HEK293 (cell line): ENCODE results near the gene ZNF831.

ENCODE experiments used
- CTCF ChIA-PET: fragments of 350-600 bp; formaldehyde crosslinking; extraction: SDS; loops from one replicate; lab custom pipeline; 2021; ENCODE audit warnings: antibody characterized with exemption; lab: Yijun Ruan, JAX
- POLR2A ChIA-PET: fragments of 300-600 bp; formaldehyde crosslinking; extraction: SDS; loops from one replicate; lab custom pipeline; 2020; ENCODE audit warnings: antibody characterized with exemption, inconsistent platforms; lab: Yijun Ruan, JAX
- H3K27ac ChIP-seq: fragments of 200-500 bp; sonication (Bioruptor generic); 2 replicates; pipeline ENCODE4 v1.5.1; 2014; ENCODE audit warnings: low read depth, low read length, control low read depth, inconsistent platforms; ENCODE audit errors: extremely low read depth
- H3K36me3 ChIP-seq, 2 experiments: fragments of 200-500 bp in 1 of 2; sonication (Bioruptor generic) in 1 of 2; 1 replicate in 1 of 2; 2 replicates in 1 of 2; pipeline ENCODE4 v1.5.1; 2014 to 2017; ENCODE audit warnings: inconsistent platforms in 2 of 2, low read length in 2 of 2; ENCODE audit not compliant: control insufficient read depth in 2 of 2, insufficient read depth in 1 of 2
- H3K4me1 ChIP-seq: fragments of 200-500 bp; sonication (Bioruptor generic); 2 replicates; pipeline ENCODE4 v1.5.1; 2014; ENCODE audit warnings: mild to moderate bottlenecking, low read length, inconsistent platforms; ENCODE audit not compliant: control insufficient read depth, insufficient read depth
- H3K4me3 ChIP-seq: 2 replicates; pipeline ENCODE4 v1.5.1; 2011; ENCODE audit warnings: low read depth, mild to moderate bottlenecking, control low read depth, low read length, moderate library complexity
- H3K9me3 ChIP-seq: fragments of 200-500 bp; sonication (Bioruptor generic); 2 replicates; pipeline ENCODE4 v1.5.1; 2014; ENCODE audit warnings: low read depth, low read length, inconsistent platforms; ENCODE audit not compliant: control insufficient read depth, insufficient read depth
- GLI4 ChIP-seq: fragments of 450-650 bp; formaldehyde crosslinking; IDR thresholded peaks from 2 replicates; pipeline ENCODE4 v1.5.1; 2016; ENCODE audit warnings: missing biosample characterization, missing genetic modification characterization
- GLIS1 ChIP-seq: fragments of 450-650 bp; formaldehyde crosslinking; IDR thresholded peaks from 2 replicates; pipeline ENCODE4 v1.5.1; 2016; ENCODE audit warnings: missing biosample characterization, missing genetic modification characterization
- GLIS2 ChIP-seq: fragments of 450-650 bp; formaldehyde crosslinking; IDR thresholded peaks from 2 replicates; pipeline ENCODE4 v1.5.1; 2016; ENCODE audit warnings: missing biosample characterization, missing genetic modification characterization
- IKZF3 ChIP-seq: fragments of 450-650 bp; IDR thresholded peaks from 2 replicates; pipeline ENCODE4 v1.5.0; 2018; ENCODE audit warnings: missing biosample characterization, mild to moderate bottlenecking, missing genetic modification characterization, moderate library complexity
- KLF8 ChIP-seq: fragments of 450-650 bp; formaldehyde crosslinking; IDR thresholded peaks from 2 replicates; pipeline ENCODE4 v1.5.1; 2016; ENCODE audit warnings: missing biosample characterization, missing genetic modification characterization
- PRDM1 ChIP-seq: fragments of 450-650 bp; formaldehyde crosslinking; IDR thresholded peaks from 2 replicates; pipeline ENCODE4; 2016; ENCODE audit warnings: missing biosample characterization, missing genetic modification characterization
- YY1 ChIP-seq: fragments of 450-650 bp; formaldehyde crosslinking; IDR thresholded peaks from 2 replicates; pipeline ENCODE4 v1.5.1; 2018; ENCODE audit warnings: missing biosample characterization, missing genetic modification characterization
- ZBTB17 ChIP-seq: fragments of 450-650 bp; formaldehyde crosslinking; IDR thresholded peaks from 2 replicates; pipeline ENCODE4 v1.5.1; 2016; ENCODE audit warnings: missing biosample characterization, missing genetic modification characterization
- ZBTB20 ChIP-seq: fragments of 450-650 bp; formaldehyde crosslinking; IDR thresholded peaks from 2 replicates; pipeline ENCODE4 v1.5.1; 2016; ENCODE audit warnings: missing biosample characterization, missing genetic modification characterization
- ZEB2 ChIP-seq: fragments of 450-650 bp; formaldehyde crosslinking; IDR thresholded peaks from 2 replicates; pipeline ENCODE4 v1.5.1; 2016; ENCODE audit warnings: missing biosample characterization, missing genetic modification characterization
- ZFP37 ChIP-seq: fragments of 450-650 bp; formaldehyde crosslinking; IDR thresholded peaks from 2 replicates; pipeline ENCODE4 v1.5.1; 2016; ENCODE audit warnings: missing biosample characterization, missing genetic modification characterization
- ZIC2 ChIP-seq: fragments of 450-650 bp; formaldehyde crosslinking; IDR thresholded peaks from 2 replicates; pipeline ENCODE4 v1.5.1; 2016; ENCODE audit warnings: missing biosample characterization, missing genetic modification characterization
- ZNF214 ChIP-seq: fragments of 450-650 bp; formaldehyde crosslinking; IDR thresholded peaks from 2 replicates; pipeline ENCODE4 v1.5.1; 2017; ENCODE audit warnings: missing biosample characterization, mild to moderate bottlenecking, missing genetic modification characterization, borderline replicate concordance
- ZNF324 ChIP-seq: fragments of 450-650 bp; formaldehyde crosslinking; IDR thresholded peaks from 2 replicates; pipeline ENCODE4 v1.5.1; 2016; ENCODE audit warnings: missing biosample characterization, missing genetic modification characterization
- ZNF48 ChIP-seq: fragments of 450-650 bp; formaldehyde crosslinking; IDR thresholded peaks from 2 replicates; pipeline ENCODE4 v1.5.1; 2016; ENCODE audit warnings: missing biosample characterization, missing genetic modification characterization
- ZNF558 ChIP-seq: fragments of 450-650 bp; formaldehyde crosslinking; IDR thresholded peaks from 2 replicates; pipeline ENCODE4 v1.5.1; 2016; ENCODE audit warnings: missing biosample characterization, missing genetic modification characterization
- ZNF654 ChIP-seq: fragments of 450-650 bp; formaldehyde crosslinking; IDR thresholded peaks from 2 replicates; pipeline ENCODE4 v1.5.1; 2016; ENCODE audit warnings: low read depth, missing biosample characterization, missing genetic modification characterization
- ZNF660 ChIP-seq: fragments of 450-650 bp; IDR thresholded peaks from 2 replicates; pipeline ENCODE4 v1.5.1; 2018; ENCODE audit warnings: missing biosample characterization, mild to moderate bottlenecking, missing genetic modification characterization
- ZNF76 ChIP-seq: fragments of 450-650 bp; formaldehyde crosslinking; IDR thresholded peaks from 2 replicates; pipeline ENCODE4; 2016; ENCODE audit warnings: low read depth, missing biosample characterization, missing genetic modification characterization, borderline replicate concordance
- ZNF768 ChIP-seq: fragments of 450-650 bp; formaldehyde crosslinking; IDR thresholded peaks from 2 replicates; pipeline ENCODE4 v1.5.1; 2018; ENCODE audit warnings: missing biosample characterization, mild to moderate bottlenecking, missing genetic modification characterization
- ZXDB ChIP-seq: fragments of 450-650 bp; formaldehyde crosslinking; IDR thresholded peaks from 2 replicates; pipeline ENCODE4 v1.5.1; 2016; ENCODE audit warnings: missing biosample characterization, missing genetic modification characterization
- TF ChIP-seq, protein P1 (sequence below): fragments of 450-650 bp; formaldehyde crosslinking; IDR thresholded peaks from 2 replicates; pipeline ENCODE4 v1.5.1; 2017; ENCODE audit warnings: missing biosample characterization, missing genetic modification characterization
- TF ChIP-seq, protein P2 (sequence below): fragments of 450-650 bp; formaldehyde crosslinking; IDR thresholded peaks from 2 replicates; pipeline ENCODE4 v1.5.1; 2017; ENCODE audit warnings: missing biosample characterization, missing genetic modification characterization
- TF ChIP-seq, protein P3 (sequence below): fragments of 450-650 bp; formaldehyde crosslinking; IDR thresholded peaks from 2 replicates; pipeline ENCODE4 v1.5.1; 2017; ENCODE audit warnings: missing biosample characterization, missing genetic modification characterization
- TF ChIP-seq, protein P4 (sequence below): fragments of 450-650 bp; formaldehyde crosslinking; conservative IDR thresholded peaks from 2 replicates; pipeline ENCODE4 v1.5.1; 2016; ENCODE audit warnings: low read depth, missing biosample characterization, missing genetic modification characterization
- TF ChIP-seq, protein P5 (sequence below): fragments of 450-650 bp; formaldehyde crosslinking; IDR thresholded peaks from 2 replicates; pipeline ENCODE4 v1.5.1; 2017; ENCODE audit warnings: missing biosample characterization, missing genetic modification characterization

ZNF831 gene

DNA sequence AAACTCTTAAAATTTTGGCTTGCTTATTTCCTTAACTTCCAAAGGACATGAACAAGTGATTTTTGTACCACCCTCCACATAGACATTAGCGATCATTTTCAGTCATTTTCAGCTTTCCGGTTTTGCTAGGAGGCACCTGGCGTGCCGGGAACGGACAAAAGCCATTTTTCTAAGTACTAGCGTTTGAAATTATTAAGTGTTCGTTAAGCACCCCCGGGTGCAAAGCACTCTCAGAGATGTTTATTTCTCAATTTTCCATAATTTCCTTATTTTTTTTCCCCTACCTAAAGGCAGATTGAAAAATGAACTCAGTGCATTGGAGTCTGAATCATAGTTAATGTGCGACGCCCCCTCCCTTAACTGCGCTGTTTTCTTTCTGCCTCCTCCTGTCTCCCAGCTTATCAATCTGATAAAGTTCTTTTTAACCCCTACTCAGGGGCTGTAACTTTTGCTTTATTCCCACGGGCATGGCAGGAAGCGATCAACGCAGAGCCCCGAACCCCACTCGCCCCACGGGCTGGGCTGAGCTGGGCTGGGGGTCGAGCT lies 58.2 kb downstream of the ZNF831 start (continued):
- TF ChIP-seq, protein P1, sequence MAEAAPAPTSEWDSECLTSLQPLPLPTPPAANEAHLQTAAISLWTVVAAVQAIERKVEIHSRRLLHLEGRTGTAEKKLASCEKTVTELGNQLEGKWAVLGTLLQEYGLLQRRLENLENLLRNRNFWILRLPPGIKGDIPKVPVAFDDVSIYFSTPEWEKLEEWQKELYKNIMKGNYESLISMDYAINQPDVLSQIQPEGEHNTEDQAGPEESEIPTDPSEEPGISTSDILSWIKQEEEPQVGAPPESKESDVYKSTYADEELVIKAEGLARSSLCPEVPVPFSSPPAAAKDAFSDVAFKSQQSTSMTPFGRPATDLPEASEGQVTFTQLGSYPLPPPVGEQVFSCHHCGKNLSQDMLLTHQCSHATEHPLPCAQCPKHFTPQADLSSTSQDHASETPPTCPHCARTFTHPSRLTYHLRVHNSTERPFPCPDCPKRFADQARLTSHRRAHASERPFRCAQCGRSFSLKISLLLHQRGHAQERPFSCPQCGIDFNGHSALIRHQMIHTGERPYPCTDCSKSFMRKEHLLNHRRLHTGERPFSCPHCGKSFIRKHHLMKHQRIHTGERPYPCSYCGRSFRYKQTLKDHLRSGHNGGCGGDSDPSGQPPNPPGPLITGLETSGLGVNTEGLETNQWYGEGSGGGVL (tag by site-specific recombination), result no peak
- TF ChIP-seq ZBTB17 (tag by site-specific recombination), result no peak
- TF ChIP-seq ZNF48, result no peak

DNA sequence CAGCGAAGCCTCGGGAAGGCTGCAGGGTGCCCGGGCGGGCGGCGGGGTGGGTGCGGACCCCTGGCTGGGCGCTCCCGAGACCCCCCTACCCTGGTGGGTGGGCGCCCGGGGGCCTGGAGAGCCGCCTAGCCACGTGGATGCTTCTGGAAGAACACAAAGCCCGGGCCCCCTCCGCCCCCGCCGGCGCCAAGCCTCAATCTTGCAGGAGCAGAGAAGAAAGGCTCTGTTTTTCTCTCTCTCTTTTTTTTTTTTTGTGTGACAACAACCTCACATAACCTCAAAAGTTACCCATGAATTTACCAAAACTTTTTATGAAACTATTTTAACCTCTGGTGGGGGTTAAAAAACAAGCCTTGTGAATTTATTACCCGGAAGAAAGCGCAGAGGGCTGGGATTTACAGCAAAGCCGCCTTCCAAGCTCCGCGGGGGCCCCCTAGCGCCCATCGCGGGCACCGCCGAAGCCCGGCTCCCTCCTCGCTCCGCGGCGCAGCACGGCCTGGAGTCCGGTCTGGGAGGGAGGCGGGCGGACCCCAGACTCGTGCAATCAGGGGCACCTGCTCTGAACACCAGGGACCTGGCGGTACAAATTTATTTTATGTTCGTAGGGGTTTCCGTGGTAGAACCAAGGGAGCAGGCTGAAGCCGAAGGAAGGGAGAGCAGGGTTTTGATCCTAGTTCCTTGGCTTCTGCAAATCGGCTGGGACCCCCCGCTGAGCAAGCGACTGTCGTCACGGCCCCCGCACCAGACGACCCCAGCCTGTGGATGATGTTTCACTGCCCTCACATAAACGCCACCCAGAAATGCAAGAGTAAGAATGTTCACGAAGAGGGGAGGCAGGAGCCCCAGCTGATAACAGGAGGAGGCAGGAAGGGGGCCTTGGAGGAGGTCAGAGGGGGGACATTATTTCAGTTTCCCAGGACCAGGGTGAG lies 58.9 kb downstream of the ZNF831 start:
- Histone ChIP-seq H3K4me1 (no peaks in the 10 kb centered on the region), H3K36me3 (no peaks in the 10 kb centered on the region), H3K4me3 (peak overlapping the region; percentile 35), H3K27ac (peak overlapping the region; percentile 24; the same call in 1 of the 2 replicates), H3K9me3 (no peaks in the 10 kb centered on the region)
- ChIA-PET POLR2A (interaction anchor here (0.7 to 0.9 kb wide), 2 partner anchors 180 to 331 kb away, joined by 3 read pairs; partner anchors contain the start of gene PRELID3B), CTCF (interaction anchor here (0.6 to 3.0 kb wide), 25 partner anchors 8 to 954 kb away, joined by 3 to 16 read pairs (median 3); partner anchors contain the start of gene TUBB1)
- TF ChIP-seq GLI4 (tag by site-specific recombination) (no peak), ZBTB20 (tag by site-specific recombination) (peak; percentile 44; the same call in 1 of the 2 replicates), ZFP37 (tag by site-specific recombination) (no peak), ZNF558 (tag by site-specific recombination) (no peak), GLIS1 (tag by site-specific recombination) (peak; percentile 63), GLIS2 (tag by site-specific recombination) (peak; percentile 71), YY1 (tag by site-specific recombination) (no peak), ZNF660 (tag by site-specific recombination) (no peak), IKZF3 (tag by site-specific recombination) (no peak), ZNF324 (tag by site-specific recombination) (no peak), ZIC2 (peak; percentile 14; the same call in 1 of the 2 replicates), KLF8 (tag by site-specific recombination) (no peak), ZNF654 (peak; percentile 65), ZNF768 (tag by site-specific recombination) (no peak), ZNF214 (tag by site-specific recombination) (no peak), ZXDB (0 out of 2 replicates have a peak, but pooled peaks have one; percentile 18), ZEB2 (tag by site-specific recombination) (0 out of 2 replicates have a peak, but pooled peaks have one; percentile 28), ZNF76 (tag by site-specific recombination) (no peak), PRDM1 (tag by site-specific recombination) (no peak)
- TF ChIP-seq, protein P2, sequence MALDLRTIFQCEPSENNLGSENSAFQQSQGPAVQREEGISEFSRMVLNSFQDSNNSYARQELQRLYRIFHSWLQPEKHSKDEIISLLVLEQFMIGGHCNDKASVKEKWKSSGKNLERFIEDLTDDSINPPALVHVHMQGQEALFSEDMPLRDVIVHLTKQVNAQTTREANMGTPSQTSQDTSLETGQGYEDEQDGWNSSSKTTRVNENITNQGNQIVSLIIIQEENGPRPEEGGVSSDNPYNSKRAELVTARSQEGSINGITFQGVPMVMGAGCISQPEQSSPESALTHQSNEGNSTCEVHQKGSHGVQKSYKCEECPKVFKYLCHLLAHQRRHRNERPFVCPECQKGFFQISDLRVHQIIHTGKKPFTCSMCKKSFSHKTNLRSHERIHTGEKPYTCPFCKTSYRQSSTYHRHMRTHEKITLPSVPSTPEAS (tag by site-specific recombination), result no peak
- TF ChIP-seq, protein P3, sequence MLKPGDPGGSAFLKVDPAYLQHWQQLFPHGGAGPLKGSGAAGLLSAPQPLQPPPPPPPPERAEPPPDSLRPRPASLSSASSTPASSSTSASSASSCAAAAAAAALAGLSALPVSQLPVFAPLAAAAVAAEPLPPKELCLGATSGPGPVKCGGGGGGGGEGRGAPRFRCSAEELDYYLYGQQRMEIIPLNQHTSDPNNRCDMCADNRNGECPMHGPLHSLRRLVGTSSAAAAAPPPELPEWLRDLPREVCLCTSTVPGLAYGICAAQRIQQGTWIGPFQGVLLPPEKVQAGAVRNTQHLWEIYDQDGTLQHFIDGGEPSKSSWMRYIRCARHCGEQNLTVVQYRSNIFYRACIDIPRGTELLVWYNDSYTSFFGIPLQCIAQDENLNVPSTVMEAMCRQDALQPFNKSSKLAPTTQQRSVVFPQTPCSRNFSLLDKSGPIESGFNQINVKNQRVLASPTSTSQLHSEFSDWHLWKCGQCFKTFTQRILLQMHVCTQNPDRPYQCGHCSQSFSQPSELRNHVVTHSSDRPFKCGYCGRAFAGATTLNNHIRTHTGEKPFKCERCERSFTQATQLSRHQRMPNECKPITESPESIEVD (tag by site-specific recombination), result no peak
- TF ChIP-seq, protein P4, sequence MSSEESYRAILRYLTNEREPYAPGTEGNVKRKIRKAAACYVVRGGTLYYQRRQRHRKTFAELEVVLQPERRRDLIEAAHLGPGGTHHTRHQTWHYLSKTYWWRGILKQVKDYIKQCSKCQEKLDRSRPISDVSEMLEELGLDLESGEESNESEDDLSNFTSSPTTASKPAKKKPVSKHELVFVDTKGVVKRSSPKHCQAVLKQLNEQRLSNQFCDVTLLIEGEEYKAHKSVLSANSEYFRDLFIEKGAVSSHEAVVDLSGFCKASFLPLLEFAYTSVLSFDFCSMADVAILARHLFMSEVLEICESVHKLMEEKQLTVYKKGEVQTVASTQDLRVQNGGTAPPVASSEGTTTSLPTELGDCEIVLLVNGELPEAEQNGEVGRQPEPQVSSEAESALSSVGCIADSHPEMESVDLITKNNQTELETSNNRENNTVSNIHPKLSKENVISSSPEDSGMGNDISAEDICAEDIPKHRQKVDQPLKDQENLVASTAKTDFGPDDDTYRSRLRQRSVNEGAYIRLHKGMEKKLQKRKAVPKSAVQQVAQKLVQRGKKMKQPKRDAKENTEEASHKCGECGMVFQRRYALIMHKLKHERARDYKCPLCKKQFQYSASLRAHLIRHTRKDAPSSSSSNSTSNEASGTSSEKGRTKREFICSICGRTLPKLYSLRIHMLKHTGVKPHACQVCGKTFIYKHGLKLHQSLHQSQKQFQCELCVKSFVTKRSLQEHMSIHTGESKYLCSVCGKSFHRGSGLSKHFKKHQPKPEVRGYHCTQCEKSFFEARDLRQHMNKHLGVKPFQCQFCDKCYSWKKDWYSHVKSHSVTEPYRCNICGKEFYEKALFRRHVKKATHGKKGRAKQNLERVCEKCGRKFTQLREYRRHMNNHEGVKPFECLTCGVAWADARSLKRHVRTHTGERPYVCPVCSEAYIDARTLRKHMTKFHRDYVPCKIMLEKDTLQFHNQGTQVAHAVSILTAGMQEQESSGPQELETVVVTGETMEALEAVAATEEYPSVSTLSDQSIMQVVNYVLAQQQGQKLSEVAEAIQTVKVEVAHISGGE (tag by site-specific recombination), result no peak
- TF ChIP-seq, protein P5, sequence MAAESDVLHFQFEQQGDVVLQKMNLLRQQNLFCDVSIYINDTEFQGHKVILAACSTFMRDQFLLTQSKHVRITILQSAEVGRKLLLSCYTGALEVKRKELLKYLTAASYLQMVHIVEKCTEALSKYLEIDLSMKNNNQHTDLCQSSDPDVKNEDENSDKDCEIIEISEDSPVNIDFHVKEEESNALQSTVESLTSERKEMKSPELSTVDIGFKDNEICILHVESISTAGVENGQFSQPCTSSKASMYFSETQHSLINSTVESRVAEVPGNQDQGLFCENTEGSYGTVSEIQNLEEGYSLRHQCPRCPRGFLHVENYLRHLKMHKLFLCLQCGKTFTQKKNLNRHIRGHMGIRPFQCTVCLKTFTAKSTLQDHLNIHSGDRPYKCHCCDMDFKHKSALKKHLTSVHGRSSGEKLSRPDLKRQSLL (tag by site-specific recombination), result no peak
